GM23248 (cell line): Measurements from ENCODE around the gene KCNH5. TPM values are rescaled to one million over a fixed set of nuclear protein-coding genes. Genes with fewer than 3 reads are reported as not detected.
A peak's percentile ranks its signal among the peaks of the same experiment; 100 is the strongest.

Experiments used
- DNase-seq: peaks from one replicate; pipeline ENCODE4 v3.0.0-alpha.2; 2015
- H2AFZ ChIP-seq: fragments of 200-600 bp; sonication (generic); 2 replicates; pipeline ENCODE4 v1.6.1; 2016; ENCODE audit warnings: antibody characterized with exemption
- H3F3A ChIP-seq: fragments of 200-600 bp; sonication (generic); 2 replicates; pipeline ENCODE4 v1.6.1; 2016; ENCODE audit warnings: mild to moderate bottlenecking, antibody characterized with exemption, mixed run types; ENCODE audit not compliant: insufficient read depth
- H3K27ac ChIP-seq: fragments of 200-600 bp; sonication (generic); 2 replicates; pipeline ENCODE4 v1.5.1; 2016; ENCODE audit warnings: mild to moderate bottlenecking
- H3K27me3 ChIP-seq: fragments of 200-600 bp; sonication (generic); replicated peaks from 2 replicates; pipeline ENCODE4 v1.6.1; 2016; ENCODE audit warnings: mild to moderate bottlenecking; ENCODE audit not compliant: insufficient read depth
- H3K36me3 ChIP-seq: fragments of 200-600 bp; sonication (generic); 2 replicates; pipeline ENCODE4 v1.6.1; 2016; ENCODE audit warnings: low read depth, mild to moderate bottlenecking
- H3K4me1 ChIP-seq: fragments of 200-600 bp; sonication (generic); 2 replicates; pipeline ENCODE4 v1.6.1; 2016; ENCODE audit warnings: mild to moderate bottlenecking; ENCODE audit not compliant: insufficient read depth
- H3K4me2 ChIP-seq: fragments of 200-600 bp; sonication (generic); one replicate; pipeline ENCODE4 v1.6.1; 2016; ENCODE audit warnings: mild to moderate bottlenecking; ENCODE audit not compliant: unreplicated experiment
- H3K4me3 ChIP-seq: fragments of 200-600 bp; sonication (generic); 2 replicates; pipeline ENCODE4 v1.5.1; 2016; ENCODE audit warnings: mild to moderate bottlenecking
- H3K79me2 ChIP-seq: fragments of 200-600 bp; sonication (generic); 2 replicates; pipeline ENCODE4 v1.6.1; 2016; ENCODE audit warnings: mild to moderate bottlenecking; ENCODE audit not compliant: insufficient read depth
- H3K9ac ChIP-seq: fragments of 200-600 bp; sonication (generic); 2 replicates; pipeline ENCODE4 v1.6.1; 2016; ENCODE audit warnings: mild to moderate bottlenecking
- H3K9me2 ChIP-seq: fragments of 200-600 bp; sonication (generic); 2 replicates; pipeline ENCODE4 v1.6.1; 2016; ENCODE audit warnings: mixed run types, mild to moderate bottlenecking, moderate library complexity; ENCODE audit not compliant: insufficient read depth
- H3K9me3 ChIP-seq: fragments of 200-600 bp; sonication (generic); one replicate; pipeline ENCODE4 v1.6.1; 2017; ENCODE audit warnings: low read depth
- H4K20me1 ChIP-seq: fragments of 200-600 bp; sonication (generic); 2 replicates; pipeline ENCODE4 v1.6.0; 2016; ENCODE audit not compliant: insufficient read depth
- EZH2 ChIP-seq: fragments of 200-600 bp; sonication (generic); IDR thresholded peaks from 2 replicates; pipeline ENCODE4 v1.6.1; 2018; ENCODE audit warnings: antibody characterized with exemption, mild to moderate bottlenecking; ENCODE audit not compliant: insufficient read depth, poor library complexity, severe bottlenecking
- EZH2phosphoT487 ChIP-seq: fragments of 200-600 bp; sonication (generic); IDR thresholded peaks from 2 replicates; pipeline ENCODE4 v1.6.1; 2018; ENCODE audit warnings: antibody characterized with exemption, moderate library complexity, mild to moderate bottlenecking, low read depth; ENCODE audit not compliant: insufficient read depth
- WGBS, 2 experiments: methylation state at CpG; one replicate each; pipeline ENCODE4 v1.1.6; 2015 to 2017; ENCODE audit warnings: low lambda C conversion rate in 2 of 2, low coverage in 1 of 2; ENCODE audit errors: missing lambda C conversion rate in 2 of 2; 5-methylcytosine and 5-hydroxymethylcytosine counted together
- in situ Hi-C: fragments of 300-500 bp; cut with MboI; formaldehyde crosslinking; loops from 2 replicates; pipeline ENCODE4 v1.15.0; 2020
- polyA plus RNA-seq: library from polyadenylated mRNA; unstranded; fragments of >200 nt; fragmentation: Nextera tagmentation; extraction: Ambion mirVana; gene quantifications from 2 replicates; pipeline ENCODE4 v1.2.1, GENCODE V29; 2016
- total RNA-seq: library from RNA; depleted of rRNA; stranded (reverse); fragments of >200 nt; shearing (Covaris generic); gene quantifications from 2 replicates; pipeline ENCODE4 v1.2.3, GENCODE V29; 2014

The KCNH5 gene
- total and polyA plus RNA-seq, 2 experiments from 2014 or later, result not detected

GRCh38 chr14:62692490-62693106 lies 352.7 kb downstream of the KCNH5 start:
- Histone ChIP-seq H4K20me1 (no peaks in the 10 kb centered on the region), H3K4me1 (no peaks in the 10 kb centered on the region), H2AFZ (peak overlapping the region; percentile 71), H3K4me3 (0 out of 2 replicates have a peak overlapping the region, but pooled peaks have one; percentile 4), H3K27ac (peak overlapping the region; percentile 40; the same call in 1 of the 2 replicates), H3F3A (no peaks in the 10 kb centered on the region), H3K79me2 (no peaks in the 10 kb centered on the region), H3K9me3 (no peaks in the 10 kb centered on the region), H3K9ac (peak overlapping the region; percentile 35; the same call in 1 of the 2 replicates), H3K27me3 (no peaks in the 10 kb centered on the region), H3K9me2 (no peaks in the 10 kb centered on the region), H3K36me3 (no peaks in the 10 kb centered on the region), H3K4me2 (peak overlapping the region; percentile 38)
- in situ Hi-C loops, result no loop called here
- TF ChIP-seq EZH2 (no peak), EZH2phosphoT487 (no peak)
- DNase-seq, result no peak
- WGBS, 2 experiments, result 18 to 23% methylated on average over 2 of the region's 2 CpGs

DNA sequence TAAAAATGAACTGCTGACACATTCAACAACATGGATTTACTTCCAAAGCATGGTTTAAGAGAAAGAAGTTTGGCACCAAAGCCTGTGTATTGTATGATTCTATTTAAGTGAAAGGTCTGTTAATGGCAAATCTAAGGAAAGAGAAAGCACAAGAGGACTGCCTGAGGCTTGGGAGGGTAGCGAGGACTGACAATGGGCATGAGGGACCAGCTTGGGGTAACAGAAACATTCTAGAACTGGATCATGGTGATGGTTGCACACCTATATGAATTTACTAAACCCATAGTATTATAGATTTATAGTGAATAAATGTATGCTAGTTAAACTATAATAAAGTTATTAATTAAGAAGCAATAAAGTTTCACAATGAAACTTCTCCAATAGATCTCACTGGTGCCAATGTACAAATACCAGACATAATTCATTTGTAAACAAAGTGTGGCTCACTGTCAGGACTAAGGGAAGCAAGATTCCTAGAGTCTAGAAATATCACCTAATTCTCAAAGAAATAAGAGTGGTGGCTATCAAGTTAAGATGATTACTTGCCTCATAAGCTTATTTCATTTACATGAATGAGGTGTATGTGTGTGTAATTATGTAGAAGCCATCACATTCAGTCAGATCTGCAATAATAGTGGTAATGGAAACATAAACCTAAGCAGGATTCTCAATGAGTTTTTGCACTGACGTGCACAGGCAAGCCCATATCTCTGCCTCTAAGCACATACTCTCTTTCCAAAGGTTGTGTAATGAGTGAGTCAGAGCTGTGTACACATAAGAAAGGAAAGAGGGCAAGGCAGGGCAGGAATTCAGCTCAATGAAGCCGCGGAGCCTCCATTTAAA lies 353.4 kb downstream of the KCNH5 start:
- H3K27me3 ChIP-seq, result no peaks in the 10 kb centered on the region
- in situ Hi-C loops, result no loop called here
- H3K9me2 ChIP-seq, result no peaks in the 10 kb centered on the region
- H3K79me2 ChIP-seq, result no peaks in the 10 kb centered on the region
- H3K9me3 ChIP-seq, result no peaks in the 10 kb centered on the region
- 0 out of 2 replicates have a peak overlapping the region, but pooled peaks have one; percentile 26 for H3K27ac ChIP-seq
- H3K4me2 ChIP-seq, result peak overlapping the region; percentile 38
- peak overlapping the region; percentile 71 for H2AFZ ChIP-seq
- DNase-seq, result peak; percentile 78
- H3F3A ChIP-seq, result no peaks in the 10 kb centered on the region
- no peaks in the 10 kb centered on the region for H4K20me1 ChIP-seq
- no peaks in the 10 kb centered on the region for H3K4me1 ChIP-seq
- H3K9ac ChIP-seq, result no peak overlapping the region
- 22 to 23% methylated on average over 4 of the region's 4 CpGs for WGBS, 2 experiments
- no peaks in the 10 kb centered on the region for H3K36me3 ChIP-seq
- 0 out of 2 replicates have a peak overlapping the region, but pooled peaks have one; percentile 4 for H3K4me3 ChIP-seq
- TF ChIP-seq EZH2phosphoT487 (no peak), EZH2 (no peak)

- no peak overlapping the region for H2AFZ ChIP-seq
- WGBS, 2 experiments, result 33 to 37% methylated on average over 1 of the region's 1 CpG
Observed at GRCh38 chr14:62689733-62690132, 355.5 kb downstream of the KCNH5 start.

GRCh38 chr14:62687818-62688217 lies 357.4 kb downstream of the KCNH5 start:
- no peak for DNase-seq
- Histone ChIP-seq H4K20me1 (no peaks in the 10 kb centered on the region), H3F3A (no peaks in the 10 kb centered on the region), H3K27ac (no peak overlapping the region), H3K9ac (no peak overlapping the region), H2AFZ (no peak overlapping the region), H3K9me2 (no peaks in the 10 kb centered on the region), H3K4me2 (no peak overlapping the region), H3K9me3 (no peaks in the 10 kb centered on the region), H3K36me3 (no peaks in the 10 kb centered on the region), H3K4me3 (no peak overlapping the region), H3K4me1 (no peaks in the 10 kb centered on the region), H3K27me3 (no peaks in the 10 kb centered on the region), H3K79me2 (no peaks in the 10 kb centered on the region)
- WGBS, 2 experiments, result 44 to 45% methylated on average over 2 of the region's 2 CpGs
- in situ Hi-C loops, result no loop called here
- TF ChIP-seq EZH2 (no peak), EZH2phosphoT487 (no peak)

More at GRCh38 chr14:62689733-62690132, 355.5 kb downstream of the KCNH5 start:
- DNase-seq, result no peak
- Histone ChIP-seq H4K20me1 (no peaks in the 10 kb centered on the region), H3K9ac (no peak overlapping the region), H3K79me2 (no peaks in the 10 kb centered on the region), H3K4me1 (no peaks in the 10 kb centered on the region), H3K4me2 (no peak overlapping the region), H3K9me3 (no peaks in the 10 kb centered on the region), H3K27me3 (no peaks in the 10 kb centered on the region), H3K27ac (no peak overlapping the region), H3K4me3 (no peak overlapping the region), H3K9me2 (no peaks in the 10 kb centered on the region), H3K36me3 (no peaks in the 10 kb centered on the region), H3F3A (no peaks in the 10 kb centered on the region)
- TF ChIP-seq EZH2 (no peak), EZH2phosphoT487 (no peak)
- in situ Hi-C loops, result no loop called here
